GM13976 (cell line): ENCODE results near the gene ARRDC1.
A peak's percentile ranks its signal among the peaks of the same experiment; 100 is the strongest.

Experiments used
- DNase-seq: peaks from one replicate; pipeline ENCODE4 v3.0.0; 2012; ENCODE audit warnings: low spot score
- in situ Hi-C: fragments of 300-500 bp; cut with MboI; formaldehyde crosslinking; loops from one replicate; pipeline ENCODE4 v1.12.0; 2022; ENCODE audit warnings: low sequenced_read_pairs, mixed read lengths, inconsistent platforms; ENCODE audit not compliant: unreplicated experiment
- TF ChIP-seq, protein P1 (sequence below): IDR thresholded peaks from 2 replicates; pipeline ENCODE4 v1.5.1; 2012; ENCODE audit warnings: borderline replicate concordance, mild to moderate bottlenecking; ENCODE audit not compliant: insufficient read depth; ENCODE audit errors: extremely low read depth, missing control alignments, control extremely low read depth

ARRDC1 gene

DNA sequence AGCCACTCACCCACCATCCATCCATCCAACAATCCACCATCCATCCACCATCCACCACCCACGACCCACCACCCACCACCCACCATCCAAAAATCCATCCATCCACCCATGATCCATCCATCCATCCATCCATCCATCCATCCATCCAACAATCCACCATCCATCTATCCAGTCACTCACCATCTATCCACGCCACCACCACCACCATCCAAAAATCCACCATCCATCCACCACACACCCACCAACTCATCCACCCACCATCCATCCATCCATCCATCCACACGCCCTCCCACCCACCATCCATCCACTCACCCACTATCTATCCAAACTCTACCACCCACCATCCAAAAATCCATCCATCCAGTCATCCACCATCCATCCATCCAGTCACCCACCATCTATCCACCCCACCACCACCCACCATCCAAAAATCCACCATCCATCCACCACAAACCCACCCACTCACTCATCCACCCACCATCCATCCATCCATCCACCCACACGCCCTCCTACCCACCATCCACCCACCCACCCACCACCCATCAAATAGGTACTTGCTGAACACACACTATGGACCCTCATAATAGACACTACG is 35.8 kb upstream of the ARRDC1 start:
- DNase-seq = no peak
- in situ Hi-C loops = no loop called here
- TF ChIP-seq, protein P1, sequence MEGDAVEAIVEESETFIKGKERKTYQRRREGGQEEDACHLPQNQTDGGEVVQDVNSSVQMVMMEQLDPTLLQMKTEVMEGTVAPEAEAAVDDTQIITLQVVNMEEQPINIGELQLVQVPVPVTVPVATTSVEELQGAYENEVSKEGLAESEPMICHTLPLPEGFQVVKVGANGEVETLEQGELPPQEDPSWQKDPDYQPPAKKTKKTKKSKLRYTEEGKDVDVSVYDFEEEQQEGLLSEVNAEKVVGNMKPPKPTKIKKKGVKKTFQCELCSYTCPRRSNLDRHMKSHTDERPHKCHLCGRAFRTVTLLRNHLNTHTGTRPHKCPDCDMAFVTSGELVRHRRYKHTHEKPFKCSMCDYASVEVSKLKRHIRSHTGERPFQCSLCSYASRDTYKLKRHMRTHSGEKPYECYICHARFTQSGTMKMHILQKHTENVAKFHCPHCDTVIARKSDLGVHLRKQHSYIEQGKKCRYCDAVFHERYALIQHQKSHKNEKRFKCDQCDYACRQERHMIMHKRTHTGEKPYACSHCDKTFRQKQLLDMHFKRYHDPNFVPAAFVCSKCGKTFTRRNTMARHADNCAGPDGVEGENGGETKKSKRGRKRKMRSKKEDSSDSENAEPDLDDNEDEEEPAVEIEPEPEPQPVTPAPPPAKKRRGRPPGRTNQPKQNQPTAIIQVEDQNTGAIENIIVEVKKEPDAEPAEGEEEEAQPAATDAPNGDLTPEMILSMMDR = no peak

DNA sequence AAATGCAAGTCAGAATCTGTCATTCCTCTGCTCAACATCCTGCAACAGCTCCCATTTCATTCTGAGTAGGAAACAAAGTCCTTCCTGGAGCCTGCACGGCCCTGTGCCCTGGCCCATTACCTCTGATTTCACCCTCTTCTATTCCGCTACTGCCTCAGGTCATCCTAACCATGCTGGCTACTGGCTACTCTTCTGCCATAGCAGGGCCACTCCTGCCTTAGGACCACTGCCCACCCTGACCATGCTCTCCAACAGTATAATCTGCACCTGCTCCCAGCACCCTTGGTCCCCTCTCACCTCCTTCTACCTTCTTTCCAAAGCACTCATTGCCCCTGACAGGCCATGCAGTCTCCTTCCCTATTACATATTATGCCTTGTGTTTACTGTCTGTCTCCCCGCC is 34.9 kb upstream of the ARRDC1 start:
- DNase-seq = no peak
- TF ChIP-seq, protein P1 = no peak
- in situ Hi-C loops = no loop called here

DNA sequence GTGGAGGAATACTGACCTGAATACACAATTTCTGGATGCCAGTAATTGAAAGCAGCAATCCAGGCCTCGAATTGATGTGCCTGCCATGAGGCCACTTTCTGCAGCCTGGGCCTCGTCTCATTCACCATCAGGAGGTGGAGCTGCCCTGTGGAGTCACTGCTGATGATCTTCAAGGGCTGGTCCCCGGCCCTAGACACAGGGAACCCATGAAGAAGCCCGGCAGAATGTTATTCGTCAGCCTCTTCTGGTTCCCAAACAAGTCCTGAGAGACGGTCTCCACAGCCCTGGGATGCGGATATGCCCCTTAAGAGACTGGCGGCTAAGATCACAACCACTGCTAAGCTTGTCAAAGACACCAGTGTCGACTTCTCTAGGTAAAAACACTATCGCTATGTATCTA is 31.3 kb upstream of the ARRDC1 start:
- DNase-seq = no peak
- TF ChIP-seq, protein P1 = no peak
- in situ Hi-C loops = no loop called here

DNA sequence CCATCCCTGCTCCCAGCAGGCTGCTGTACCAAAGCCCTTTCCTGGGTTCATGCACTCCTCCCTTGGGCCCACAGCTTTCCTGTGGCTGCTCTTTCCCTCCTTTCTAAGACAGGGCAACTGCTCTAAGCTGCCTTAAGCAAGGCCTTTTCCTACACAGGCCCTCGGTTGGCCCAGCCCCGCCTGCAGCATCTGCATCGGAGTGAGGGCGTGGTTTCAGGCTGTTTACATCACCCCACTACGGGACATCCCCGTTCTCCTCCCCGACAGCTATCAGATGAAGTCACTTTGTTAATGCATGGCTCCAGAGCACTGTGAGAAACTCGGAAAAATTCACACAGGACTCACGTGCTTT is 30.1 kb upstream of the ARRDC1 start:
- in situ Hi-C loops = no loop called here
- TF ChIP-seq, protein P1 = no peak
- DNase-seq = peak; percentile 74

DNA sequence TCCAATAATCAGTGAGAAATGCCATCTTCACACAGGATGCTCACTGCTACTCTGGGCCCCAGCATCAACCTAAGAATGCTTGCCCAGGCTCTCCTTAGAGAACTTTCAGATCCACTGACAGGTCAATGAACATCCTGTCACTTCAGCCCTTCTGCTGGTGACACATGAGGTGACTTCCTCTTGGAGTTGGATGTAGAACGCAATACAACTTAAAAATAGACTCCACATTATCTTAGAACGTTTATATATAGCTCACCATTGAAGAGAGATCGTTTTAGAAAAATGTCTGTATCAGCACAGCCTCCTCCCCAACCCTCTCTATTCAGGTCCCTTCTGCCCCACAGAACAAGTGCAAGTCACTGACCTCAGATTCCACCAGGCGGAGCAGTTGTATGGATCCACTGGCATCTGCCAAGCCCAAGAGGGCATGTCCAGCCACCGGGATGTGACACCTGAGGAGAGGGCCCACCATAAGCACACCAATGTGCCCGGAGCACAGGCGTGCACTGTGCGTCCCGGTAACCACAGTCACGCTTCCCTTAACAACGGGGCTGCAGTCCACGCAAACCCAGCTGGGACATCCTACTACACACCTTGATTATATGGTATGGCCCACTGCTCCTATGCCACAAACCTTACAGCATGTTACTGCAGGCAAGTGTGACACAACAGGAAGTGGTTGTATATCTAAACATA is 29.6 kb upstream of the ARRDC1 start:
- TF ChIP-seq, protein P1 = peak; percentile 12
- no peak for DNase-seq
- in situ Hi-C loops = no loop called here

DNA sequence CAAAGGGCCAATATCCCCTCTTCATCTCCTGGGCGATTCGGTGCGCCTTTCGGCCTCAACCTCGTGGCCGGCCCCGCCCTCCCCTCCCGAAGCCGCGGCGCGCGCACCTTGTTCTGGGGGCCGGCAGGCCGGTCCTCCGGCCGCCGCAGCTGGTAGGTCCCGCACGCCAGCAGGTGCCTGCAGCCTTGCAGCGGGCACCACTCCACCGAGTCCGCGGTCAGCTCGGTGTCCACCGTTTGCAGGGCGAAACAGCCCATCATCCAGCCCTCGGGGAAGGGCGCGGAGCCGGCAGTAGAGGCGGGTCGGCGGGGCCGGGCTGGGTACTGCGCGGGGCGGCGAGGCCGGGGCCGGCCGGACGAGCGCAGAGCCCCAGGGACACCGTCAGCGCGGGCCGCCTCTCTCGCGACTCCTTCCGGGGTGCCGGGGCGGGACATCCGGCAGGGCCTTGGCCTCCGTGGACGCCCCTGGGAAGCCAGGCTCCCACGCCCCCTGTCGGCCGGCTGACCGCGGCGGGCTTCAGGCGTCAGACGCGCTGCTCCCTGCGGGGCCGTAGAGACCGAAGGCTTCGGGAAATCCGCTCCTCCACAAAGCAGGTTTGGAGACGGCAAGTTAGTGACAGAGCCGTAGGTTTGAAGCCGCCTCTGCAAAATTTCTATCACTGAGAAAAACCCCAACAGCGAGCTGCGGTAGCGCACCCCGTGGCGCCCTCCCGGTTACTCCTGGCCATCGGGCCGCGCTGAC is 26.8 kb upstream of the ARRDC1 start, which contains the start of gene DPH7:
TSS of gene DPH7 (minus strand) at position 408 of the 741 bp plus-strand sequence. CDS start at position 260, 148 bp downstream.
- TF ChIP-seq, protein P1 = peak; percentile 95
- in situ Hi-C loops = no loop called here
- peak; percentile 99 for DNase-seq
